Suppressor macrophage treated with lipopolysaccharide for 1 hour (primary cell): ENCODE measurements around the gene VSTM4.

Experiments used
- DNase-seq, 3 donors: peaks; one replicate each; pipeline ENCODE4 v3.0.0-alpha.2; 2020 to 2022

VSTM4 gene

GRCh38 chr10:49115015-49115795 lies at the start of gene VSTM4:
Gene VSTM4 (minus strand): TSS chr10:49115522. CDS start chr10:49115485, 37 bp downstream.
- peak in 2 of 3 donors; percentile 39 to 64 for DNase-seq

GRCh38 chr10:49164559-49165188 lies 49.4 kb upstream of the VSTM4 start:
- peak; percentile 55 to 70 (median 61) for DNase-seq

GRCh38 chr10:49163741-49164140 lies 48.4 kb upstream of the VSTM4 start:
- DNase-seq: peak; percentile 81 to 86 (median 82)

- DNase-seq: no peak
Observed at GRCh38 chr10:49162761-49163310, 47.5 kb upstream of the VSTM4 start.

- DNase-seq: no peak
Observed at GRCh38 chr10:49162063-49162462, 46.7 kb upstream of the VSTM4 start.

GRCh38 chr10:49161411-49161997 lies 46.2 kb upstream of the VSTM4 start:
- peak; percentile 63 to 79 (median 77) for DNase-seq

GRCh38 chr10:49160814-49161213 lies 45.5 kb upstream of the VSTM4 start:
- DNase-seq: no peak

- DNase-seq: no peak
Observed at GRCh38 chr10:49160110-49160509, 44.8 kb upstream of the VSTM4 start.

- DNase-seq: no peak
Observed at GRCh38 chr10:49158915-49159314, 43.6 kb upstream of the VSTM4 start.

GRCh38 chr10:49158404-49158803 lies 43.1 kb upstream of the VSTM4 start:
- no peak for DNase-seq

GRCh38 chr10:49157229-49157628 lies 41.9 kb upstream of the VSTM4 start:
- DNase-seq: no peak

- no peak for DNase-seq
Observed at GRCh38 chr10:49154641-49155040, 39.3 kb upstream of the VSTM4 start.

GRCh38 chr10:49153971-49154370 lies 38.6 kb upstream of the VSTM4 start:
- no peak for DNase-seq

- DNase-seq: no peak
Observed at GRCh38 chr10:49153115-49153514, 37.8 kb upstream of the VSTM4 start.

GRCh38 chr10:49152663-49153062 lies 37.3 kb upstream of the VSTM4 start:
- DNase-seq: no peak

- DNase-seq: no peak
Observed at GRCh38 chr10:49152037-49152436, 36.7 kb upstream of the VSTM4 start.

- DNase-seq: no peak
Observed at GRCh38 chr10:49151481-49151880, 36.2 kb upstream of the VSTM4 start.

GRCh38 chr10:49151025-49151445 lies 35.7 kb upstream of the VSTM4 start:
- no peak for DNase-seq

- DNase-seq: no peak
Observed at GRCh38 chr10:49150426-49150825, 35.1 kb upstream of the VSTM4 start.

- DNase-seq: no peak
Observed at GRCh38 chr10:49149881-49150280, 34.6 kb upstream of the VSTM4 start.

GRCh38 chr10:49144058-49144720 lies 28.9 kb upstream of the VSTM4 start:
- DNase-seq: no peak

- no peak for DNase-seq
Observed at GRCh38 chr10:49143249-49143648, 27.9 kb upstream of the VSTM4 start.
